GM23338 (cell line): Measurements from ENCODE around the gene PRXL2C. TPM values are rescaled to one million over a fixed set of nuclear protein-coding genes. Genes with fewer than 3 reads are reported as not detected.
"Not testable (repeated sequence)": the region's sequence is repeated elsewhere in the genome, so short reads cannot be mapped to it uniquely, and the experiment has no call there.

ENCODE experiments used
- ATAC-seq: fragments of 200-7000 bp; cut with Tn5 transposase; 3 replicates; pipeline ENCODE4 v1.9.1; 2020
- DNase-seq: peaks from one replicate; pipeline ENCODE4 v3.0.0-alpha.2; 2015; ENCODE audit warnings: low spot score
- H2AFZ ChIP-seq: fragments of 200-600 bp; sonication (generic); 2 replicates; pipeline ENCODE4 v1.8.0; 2016; ENCODE audit warnings: antibody characterized with exemption, mild to moderate bottlenecking, moderate library complexity
- H3F3A ChIP-seq: fragments of 200-600 bp; sonication (generic); replicated peaks from 2 replicates; pipeline ENCODE4 v1.8.0; 2017; ENCODE audit warnings: antibody characterized with exemption, mixed run types, low read depth
- H3K27ac ChIP-seq: fragments of 200-600 bp; sonication (generic); 2 replicates; pipeline ENCODE4 v1.6.1; 2016; ENCODE audit warnings: low read depth
- H3K27me3 ChIP-seq: fragments of 200-600 bp; sonication (generic); 2 replicates; pipeline ENCODE4 v1.8.0; 2016; ENCODE audit warnings: mild to moderate bottlenecking, mixed run types, moderate library complexity; ENCODE audit not compliant: insufficient read depth
- H3K36me3 ChIP-seq: fragments of 200-600 bp; sonication (generic); 2 replicates; pipeline ENCODE4 v1.8.0; 2016; ENCODE audit warnings: mild to moderate bottlenecking; ENCODE audit not compliant: insufficient read depth
- H3K4me1 ChIP-seq: fragments of 200-600 bp; sonication (generic); 2 replicates; pipeline ENCODE4 v1.8.0; 2016; ENCODE audit warnings: mild to moderate bottlenecking, moderate library complexity; ENCODE audit not compliant: insufficient read depth
- H3K4me2 ChIP-seq: fragments of 200-600 bp; sonication (generic); 2 replicates; pipeline ENCODE4 v1.7.1; 2017; ENCODE audit warnings: mixed run types
- H3K4me3 ChIP-seq: fragments of 200-600 bp; sonication (generic); 2 replicates; pipeline ENCODE4 v1.6.1; 2016; ENCODE audit warnings: mixed run types
- H3K79me2 ChIP-seq: fragments of 200-600 bp; sonication (generic); replicated peaks from 2 replicates; pipeline ENCODE4 v1.8.0; 2017; ENCODE audit warnings: mild to moderate bottlenecking; ENCODE audit not compliant: insufficient read depth
- H3K9me2 ChIP-seq: fragments of 200-600 bp; sonication (generic); 2 replicates; pipeline ENCODE4 v1.8.0; 2017; ENCODE audit not compliant: insufficient read depth
- H4K20me1 ChIP-seq: fragments of 200-600 bp; sonication (generic); replicated peaks from 2 replicates; pipeline ENCODE4 v1.8.0; 2017; ENCODE audit warnings: mild to moderate bottlenecking; ENCODE audit not compliant: insufficient read depth
- H3K27ac Mint-ChIP-seq: 2 replicates; pipeline ENCODE4 v1.8.0; 2020; ENCODE audit warnings: inconsistent platforms, mild to moderate bottlenecking, moderate library complexity, mixed read lengths
- H3K27me3 Mint-ChIP-seq: 3 replicates; pipeline ENCODE4 v1.8.0; 2022; ENCODE audit warnings: low read depth, mild to moderate bottlenecking, moderate library complexity, mixed read lengths, inconsistent platforms; ENCODE audit not compliant: insufficient read depth, poor library complexity
- H3K36me3 Mint-ChIP-seq: 3 replicates; pipeline ENCODE4 v1.8.0; 2021; ENCODE audit warnings: low read depth, mild to moderate bottlenecking, inconsistent platforms, moderate library complexity, mixed read lengths
- H3K4me1 Mint-ChIP-seq: 3 replicates; pipeline ENCODE4 v1.8.0; 2020; ENCODE audit warnings: mild to moderate bottlenecking, inconsistent platforms, mixed read lengths
- H3K4me3 Mint-ChIP-seq: 3 replicates; pipeline ENCODE4 v1.8.0; 2021; ENCODE audit warnings: moderate library complexity, mild to moderate bottlenecking, inconsistent platforms, mixed read lengths
- H3K9me3 Mint-ChIP-seq: 3 replicates; pipeline ENCODE4 v1.8.0; 2020; ENCODE audit warnings: moderate library complexity, mild to moderate bottlenecking, inconsistent platforms, mixed read lengths
- CTCF ChIP-seq, 2 experiments: fragments of 200-600 bp in 1 of 2; sonication (generic) in 1 of 2; conservative IDR thresholded peaks; 2 replicates each; pipeline versions ENCODE4 v1.5.1 to v1.6.1; 2016 to 2017; ENCODE audit warnings: antibody characterized with exemption in 2 of 2, low read depth in 2 of 2, mild to moderate bottlenecking in 2 of 2, moderate library complexity in 1 of 2
- EZH2phosphoT487 ChIP-seq: fragments of 200-600 bp; sonication (generic); IDR thresholded peaks from one replicate; pipeline ENCODE4 v1.8.1; 2018; ENCODE audit warnings: antibody characterized with exemption; ENCODE audit not compliant: unreplicated experiment
- JUNB ChIP-seq: IDR thresholded peaks from one replicate; pipeline ENCODE4 v1.6.1; 2016; ENCODE audit warnings: antibody characterized with exemption; ENCODE audit not compliant: unreplicated experiment
- POLR2AphosphoS5 ChIP-seq: IDR thresholded peaks from 2 replicates; pipeline ENCODE4 v1.6.1; 2016; ENCODE audit warnings: antibody characterized with exemption, low read depth
- REST ChIP-seq: IDR thresholded peaks from one replicate; pipeline ENCODE4 v1.6.1; 2018; ENCODE audit warnings: antibody characterized with exemption; ENCODE audit not compliant: unreplicated experiment
- ZNF114 ChIP-seq: fragments of 250-450 bp; sonication (Bioruptor Pico); IDR thresholded peaks from 2 replicates; pipeline ENCODE4 v1.5.0; 2020; ENCODE audit warnings: mild to moderate bottlenecking, moderate library complexity
- ZNF331 ChIP-seq: fragments of 250-450 bp; sonication (Bioruptor Pico); IDR thresholded peaks from 2 replicates; pipeline ENCODE4 v1.5.0; 2020; ENCODE audit warnings: low read depth, mild to moderate bottlenecking, moderate library complexity
- ZNF462 ChIP-seq: fragments of 250-450 bp; sonication (Bioruptor Pico); IDR thresholded peaks from 2 replicates; pipeline ENCODE4 v1.5.0; 2020; ENCODE audit warnings: mild to moderate bottlenecking, moderate library complexity
- polyA plus RNA-seq: library from polyadenylated mRNA; unstranded; fragments of >200 nt; fragmentation: Nextera tagmentation; extraction: Ambion mirVana; gene quantifications from 2 replicates; pipeline ENCODE4 v1.2.1, GENCODE V29; 2016
- total RNA-seq: library from RNA; depleted of rRNA; stranded (reverse); fragments of >200 nt; shearing (Covaris generic); gene quantifications from 2 replicates; pipeline ENCODE4 v1.2.3, GENCODE V29; 2014

Gene PRXL2C
- total and polyA plus RNA-seq, 2 experiments from 2014 or later, result 5.2 to 7.9 TPM

GRCh38 chr9:96636368-96636767, 18.7 kb downstream of the PRXL2C start:
- Histone ChIP-seq H3K27ac (no peak overlapping the region), H3K79me2 (no peaks in the 10 kb centered on the region), H4K20me1 (no peaks in the 10 kb centered on the region), H2AFZ (no peak overlapping the region), H3K4me2 (no peak overlapping the region), H3F3A (no peaks in the 10 kb centered on the region), H3K27me3 (no peaks in the 10 kb centered on the region), H3K4me3 (no peak overlapping the region), H3K36me3 (no peaks in the 10 kb centered on the region), H3K9me2 (no peaks in the 10 kb centered on the region), H3K4me1 (no peaks in the 10 kb centered on the region)
- no peaks in the 10 kb centered on the region for H3K36me3 Mint-ChIP-seq
- H3K27ac Mint-ChIP-seq, result no peak overlapping the region
- H3K9me3 Mint-ChIP-seq, result no peaks in the 10 kb centered on the region; the same call in 2 of the 3 replicates
- peaks cover 2% of the 10 kb centered on the region; the same call in 1 of the 3 replicates for H3K4me1 Mint-ChIP-seq
- no peak for ATAC-seq
- DNase-seq, result no peak
- TF ChIP-seq ZNF331 (CRISPR knock-in tag), result no peak
- TF ChIP-seq POLR2AphosphoS5, result no peak
- TF ChIP-seq JUNB, result no peak
- TF ChIP-seq ZNF462 (CRISPR knock-in tag), result no peak
- no peak for TF ChIP-seq ZNF114 (CRISPR knock-in tag)
- no peak for TF ChIP-seq CTCF (conservative IDR thresholded peaks at IDR 0.05; ENCODE audit: low read depth in 2 of 2)
- TF ChIP-seq EZH2phosphoT487, result no peak
- no peak for TF ChIP-seq REST
- H3K4me3 Mint-ChIP-seq, result no peak overlapping the region
- peaks cover 2% of the 10 kb centered on the region for H3K27me3 Mint-ChIP-seq

- H3K36me3 Mint-ChIP-seq, H3K27me3 Mint-ChIP-seq, ATAC-seq, H4K20me1 ChIP-seq, H3K79me2 ChIP-seq, H3K4me3 Mint-ChIP-seq, H3K9me3 Mint-ChIP-seq, H3K27ac ChIP-seq, DNase-seq, H3K4me2 ChIP-seq, H3K4me1 ChIP-seq, H3K4me3 ChIP-seq, H2AFZ ChIP-seq, H3K27me3 ChIP-seq, H3F3A ChIP-seq, H3K36me3 ChIP-seq, H3K4me1 Mint-ChIP-seq, H3K27ac Mint-ChIP-seq, H3K9me2 ChIP-seq: not testable (repeated sequence)
These were observed 21.5 kb downstream of the PRXL2C start for GRCh38 chr9:96633579-96633978.
